K562 (cell line): Measurements from ENCODE around the gene STARD13. TPM values are rescaled to one million over a fixed set of nuclear protein-coding genes. Genes with fewer than 3 reads are reported as not detected.

Source experiments
- ATAC-seq: fragments of 200-7000 bp; cut with Tn5 transposase; 3 replicates; pipeline ENCODE4 v1.9.1; 2020; ENCODE audit warnings: moderate library complexity
- BruUV-seq: library from RNA; stranded (reverse); fragments of 400-500 nt; replicated peaks from 2 replicates; lab custom pipeline; 2021; lab: Mats Ljungman, UMichigan
- CTCF ChIA-PET: fragments of 300-600 bp; formaldehyde crosslinking; extraction: SDS; loops from one replicate; lab custom pipeline; 2021; ENCODE audit warnings: low intra/inter-chr PET ratio; lab: Yijun Ruan, JAX
- POLR2A ChIA-PET: fragments of 300-600, 350-650 bp; sonication (Branson Sonifier 250); formaldehyde crosslinking; extraction: SDS; loops from one replicate; lab custom pipeline; 2021; ENCODE audit warnings: antibody characterized with exemption, inconsistent platforms; lab: Yijun Ruan, JAX
- DNase-seq, 4 experiments: peaks; one replicate each; pipeline versions ENCODE4 v3.0.0 to v3.0.0-alpha.2; 2011 to 2018; ENCODE audit warnings: low spot score in 3 of 4, mixed read lengths in 3 of 4; ENCODE audit errors: extremely low read depth in 1 of 4
- FAIRE-seq: peaks from 2 replicates; lab custom pipeline; 2011; peaks lifted over from hg19 to GRCh38; lab: Jason Lieb, UNC
- H2AFZ ChIP-seq: 2 replicates; pipeline ENCODE4 v1.6.0; 2011; ENCODE audit warnings: low read depth, low read length, control low read depth, inconsistent platforms
- H3K27ac ChIP-seq: fragments of 200-600 bp; 3 replicates; pipeline ENCODE4 v1.8.0; 2011; ENCODE audit warnings: low read depth, mild to moderate bottlenecking, control low read depth, inconsistent platforms, low read length, moderate library complexity, mixed read lengths; ENCODE audit errors: extremely low read depth
- H3K27me3 ChIP-seq, 2 experiments: fragments of 300-600 bp in 1 of 2; 2 replicates in 1 of 2; 3 replicates in 1 of 2; pipeline versions ENCODE4 v1.6.0 to v1.8.0; 2011; ENCODE audit warnings: inconsistent platforms in 2 of 2, low read length in 2 of 2, mild to moderate bottlenecking in 1 of 2, mixed read lengths in 1 of 2, moderate library complexity in 1 of 2; ENCODE audit not compliant: control insufficient read depth in 2 of 2, insufficient read depth in 2 of 2
- H3K36me3 ChIP-seq: fragments of 300-600 bp; 3 replicates; pipeline ENCODE4 v1.8.0; 2011; ENCODE audit warnings: mild to moderate bottlenecking, low read length, inconsistent platforms; ENCODE audit not compliant: control insufficient read depth, insufficient read depth
- H3K4me1 ChIP-seq, 2 experiments: fragments of 200-600 bp in 1 of 2; replicated peaks in 1 of 2; 2 replicates in 1 of 2; 3 replicates in 1 of 2; pipeline versions ENCODE4 v1.5.1 to v1.8.0; 2011; ENCODE audit warnings: inconsistent platforms in 2 of 2, low read length in 2 of 2, mild to moderate bottlenecking in 1 of 2, mixed read lengths in 1 of 2, moderate library complexity in 1 of 2; ENCODE audit not compliant: control insufficient read depth in 2 of 2, insufficient read depth in 2 of 2
- H3K4me2 ChIP-seq: 2 replicates; pipeline ENCODE4 v1.6.1; 2011; ENCODE audit warnings: low read length, control low read depth, inconsistent platforms, mixed read lengths; ENCODE audit not compliant: insufficient read depth
- H3K4me3 ChIP-seq: fragments of 200-600 bp; sonication (generic), shearing (Covaris generic); 2 replicates; pipeline ENCODE4 v1.5.1; 2016; ENCODE audit warnings: control low read depth, inconsistent platforms
- H3K79me2 ChIP-seq: fragments of 200-600 bp; 3 replicates; pipeline ENCODE4 v1.8.0; 2011; ENCODE audit warnings: low read length, inconsistent platforms; ENCODE audit not compliant: control insufficient read depth, insufficient read depth
- H3K9ac ChIP-seq, 2 experiments: 2 replicates each; pipeline versions ENCODE4 v1.6.0 to v1.6.1; 2011; ENCODE audit warnings: low read depth in 2 of 2, low read length in 2 of 2, control low read depth in 1 of 2, inconsistent platforms in 1 of 2, mild to moderate bottlenecking in 1 of 2, mixed read lengths in 1 of 2; ENCODE audit not compliant: insufficient read depth in 1 of 2
- H3K9me1 ChIP-seq: one replicate; pipeline ENCODE4 v1.6.0; 2011; ENCODE audit warnings: inconsistent platforms, mild to moderate bottlenecking, low read length, moderate library complexity; ENCODE audit not compliant: control insufficient read depth, insufficient read depth
- H3K9me3 ChIP-seq: replicated peaks from 2 replicates; pipeline ENCODE4 v1.5.1; 2011; ENCODE audit warnings: low read depth, low read length, inconsistent platforms; ENCODE audit not compliant: control insufficient read depth, insufficient read depth
- H4K20me1 ChIP-seq: replicated peaks from 2 replicates; pipeline ENCODE4 v1.6.1; 2011; ENCODE audit warnings: low read length, inconsistent platforms, mixed read lengths; ENCODE audit not compliant: control insufficient read depth, insufficient read depth
- CEBPG ChIP-seq, 3 experiments: fragments of 200-800 bp in 1 of 3; sonication (Bioruptor generic) in 1 of 3; sonication (generic) in 1 of 3; formaldehyde crosslinking in 1 of 3; IDR thresholded peaks in 2 of 3; conservative IDR thresholded peaks in 1 of 3; 2 replicates each; pipeline versions ENCODE4 v1.6.1 to v1.8.0; 2016 to 2022; ENCODE audit warnings: missing compliant biosample characterization in 2 of 3, missing genetic modification characterization in 2 of 3, mild to moderate bottlenecking in 1 of 3, missing genetic modification reagents in 1 of 3
- CHD4 ChIP-seq: fragments of 200-600 bp; sonication (generic); IDR thresholded peaks from 3 replicates; pipeline ENCODE4 v1.6.1; 2012; ENCODE audit warnings: low read depth, mild to moderate bottlenecking, mixed read lengths, low read length, inconsistent platforms; ENCODE audit not compliant: insufficient read depth, insufficient replicate concordance, poor library complexity, severe bottlenecking
- HNRNPLL ChIP-seq: fragments of 200-400 bp; formaldehyde crosslinking; IDR thresholded peaks from 2 replicates; pipeline ENCODE4 v1.6.1; 2017; ENCODE audit warnings: low read length, low read depth, mild to moderate bottlenecking; ENCODE audit not compliant: poor library complexity, severe bottlenecking
- SMARCE1 ChIP-seq: fragments of 450-650 bp; IDR thresholded peaks from 2 replicates; pipeline ENCODE4 v1.7.1; 2016; ENCODE audit warnings: mild to moderate bottlenecking
- SNRNP70 ChIP-seq: fragments of 200-400 bp; formaldehyde crosslinking; optimal IDR thresholded peaks from 2 replicates; pipeline ENCODE3; 2017; ENCODE audit warnings: low read depth, low read length
- SRF ChIP-seq, 2 experiments: fragments of 250-450, 450-650 bp in 1 of 2; sonication (Bioruptor Pico) in 1 of 2; sonication (generic) in 1 of 2; formaldehyde crosslinking; IDR thresholded peaks; 2 replicates each; pipeline versions ENCODE4 v1.5.0 to v1.5.1; 2020 to 2022; ENCODE audit warnings: mild to moderate bottlenecking in 1 of 2, missing genetic modification reagents in 1 of 2
- ZNF232 ChIP-seq: sonication (generic); formaldehyde crosslinking; IDR thresholded peaks from 2 replicates; pipeline ENCODE4 v1.8.0; 2022; ENCODE audit warnings: mild to moderate bottlenecking, missing genetic modification reagents
- ZNF583 ChIP-seq: fragments of 250-450 bp; sonication (Bioruptor Pico); IDR thresholded peaks from 2 replicates; pipeline ENCODE4 v1.4.0; 2020
- WGBS: fragments of 100-300 bp; shearing (Covaris generic); methylation state at CpG from one replicate; pipeline ENCODE4 v1.1.6; 2016; ENCODE audit warnings: low coverage, mixed read lengths; ENCODE audit not compliant: insufficient coverage; ENCODE audit errors: missing lambda C conversion rate; 5-methylcytosine and 5-hydroxymethylcytosine counted together
- in situ Hi-C: fragments of 300-500 bp; cut with MboI; formaldehyde crosslinking; loops from 4 replicates; pipeline ENCODE4 v1.15.0; 2018; ENCODE audit warnings: inconsistent platforms, mixed read lengths
- intact Hi-C: fragments of 100-400 bp; cut with micrococcal nuclease; formaldehyde crosslinking; loops from 2 replicates; pipeline ENCODE4 v1.14.2; 2022
- polyA plus RNA-seq, 8 experiments: library from polyadenylated mRNA; depleted of rRNA in 4 of 8; stranded (reverse) in 5 of 8; unstranded in 3 of 8; fragments of >200 nt; fragmentation: Nextera tagmentation in 2 of 8; fragmentation: Illumina TruSeq in 1 of 8; extraction: Ambion mirVana in 2 of 8; extraction: Trizol in 1 of 8; gene quantifications; 2 replicates each; pipeline versions ENCODE4 v1.2.1 to v1.2.3, GENCODE V29; 2011 to 2014; ENCODE audit warnings: inconsistent platforms in 1 of 8, missing spikeins in 1 of 8
- total RNA-seq, 7 experiments: library from RNA; depleted of rRNA in 6 of 7; stranded (reverse); fragments of >200 nt in 6 of 7; fragmentation: Illumina TruSeq in 2 of 7; extraction: Trizol in 2 of 7; gene quantifications; 2 replicates each; pipeline versions ENCODE4 v1.2.1 to v1.2.3, GENCODE V29; 2011 to 2021; ENCODE audit warnings: low replicate concordance in 1 of 7
- TF ChIP-seq, protein P1 (sequence below): fragments of 450-650 bp; formaldehyde crosslinking; IDR thresholded peaks from 2 replicates; pipeline ENCODE4 v1.4.0; 2022; ENCODE audit warnings: missing genetic modification characterization
- TF ChIP-seq, protein P2 (sequence below): sonication (generic); formaldehyde crosslinking; IDR thresholded peaks from 2 replicates; pipeline ENCODE4 v1.9.0; 2022; ENCODE audit warnings: mild to moderate bottlenecking, missing genetic modification reagents
- TF ChIP-seq, protein P3 (sequence below): fragments of 450-650 bp; formaldehyde crosslinking; IDR thresholded peaks from 2 replicates; pipeline ENCODE4 v1.4.0; 2020; ENCODE audit warnings: mild to moderate bottlenecking, moderate library complexity

The STARD13 gene
- total and polyA plus RNA-seq, 9 of the 15 experiments (the other 6 are each of a cell fraction or from before 2014, with no cell fraction given): 0.11 TPM; not detected in 8

DNA sequence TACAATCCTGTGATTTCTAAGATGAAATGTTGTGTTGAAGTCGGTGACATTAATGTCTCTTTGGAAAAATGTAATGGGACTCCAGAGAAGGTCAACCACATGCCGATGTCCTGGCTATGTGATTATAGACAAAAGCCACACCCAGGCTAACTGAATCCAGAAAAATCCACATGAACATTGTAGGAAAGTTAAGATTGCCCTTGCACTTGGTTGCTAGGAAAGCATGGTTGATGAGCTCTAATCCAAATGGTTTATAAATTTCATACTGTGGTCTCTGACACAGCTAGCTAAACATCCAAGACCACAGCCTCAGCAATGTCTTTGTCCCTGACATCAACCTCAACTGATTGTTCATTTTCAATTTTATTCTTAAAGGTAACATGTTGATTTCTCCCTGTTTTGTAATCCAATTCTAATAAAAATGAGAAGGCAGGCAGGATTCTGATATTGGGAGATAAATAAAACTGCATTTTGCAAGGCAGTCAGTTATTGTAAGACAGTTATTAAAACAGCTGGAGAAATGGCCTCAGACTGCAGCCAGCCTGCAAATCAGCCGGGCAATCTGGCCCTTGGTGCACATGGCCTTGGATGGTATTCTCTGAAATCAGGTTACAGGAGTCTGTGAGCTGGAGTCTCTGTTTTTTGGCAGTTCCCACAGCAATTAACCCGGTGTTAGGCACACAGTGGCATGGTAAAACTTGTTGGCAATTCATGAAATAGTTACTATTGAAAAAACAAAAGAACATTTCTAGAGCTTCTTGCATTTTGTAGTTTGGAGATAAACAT, 93.9 kb downstream of the STARD13 start (continued):
- no peak for TF ChIP-seq CEBPG (CRISPR knock-in tag; IDR thresholded peaks at IDR 0.05)
- TF ChIP-seq CEBPG (tag; conservative IDR thresholded peaks at IDR 0.05 in 1 of 2, IDR thresholded peaks at IDR 0.05 in 1 of 2): no peak
- TF ChIP-seq, protein P1, sequence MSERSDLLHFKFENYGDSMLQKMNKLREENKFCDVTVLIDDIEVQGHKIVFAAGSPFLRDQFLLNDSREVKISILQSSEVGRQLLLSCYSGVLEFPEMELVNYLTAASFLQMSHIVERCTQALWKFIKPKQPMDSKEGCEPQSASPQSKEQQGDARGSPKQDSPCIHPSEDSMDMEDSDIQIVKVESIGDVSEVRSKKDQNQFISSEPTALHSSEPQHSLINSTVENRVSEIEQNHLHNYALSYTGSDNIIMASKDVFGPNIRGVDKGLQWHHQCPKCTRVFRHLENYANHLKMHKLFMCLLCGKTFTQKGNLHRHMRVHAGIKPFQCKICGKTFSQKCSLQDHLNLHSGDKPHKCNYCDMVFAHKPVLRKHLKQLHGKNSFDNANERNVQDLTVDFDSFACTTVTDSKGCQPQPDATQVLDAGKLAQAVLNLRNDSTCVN (CRISPR knock-in tag): no peak
- TF ChIP-seq HNRNPLL: no peak
- no peak for TF ChIP-seq SRF (CRISPR knock-in tag; IDR thresholded peaks at IDR 0.05)

DNA sequence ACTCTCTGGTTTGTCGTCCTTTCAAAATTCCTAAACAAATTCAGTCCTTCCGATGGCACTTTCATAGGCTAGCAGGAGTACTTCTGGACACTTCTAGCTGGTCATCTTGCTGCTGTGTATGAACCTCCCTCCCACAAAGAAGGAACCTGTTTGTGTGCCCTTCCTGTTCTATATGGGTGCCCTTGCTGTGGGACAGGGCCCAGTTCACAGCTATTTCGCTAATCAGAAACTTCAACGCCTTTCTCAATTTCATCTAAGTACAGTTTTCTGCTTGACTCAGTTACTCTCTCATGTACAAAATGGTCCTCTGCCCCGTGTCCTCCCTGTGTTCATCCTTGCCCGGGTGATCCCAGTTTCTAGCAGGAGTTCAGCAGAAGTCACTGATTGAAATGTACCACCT, 96.1 kb downstream of the STARD13 start:
- no peak overlapping the region for H3K9ac ChIP-seq
- WGBS: 0% methylated on average over 6 of the region's 6 CpGs
- no peaks in the 10 kb centered on the region for H3K4me1 ChIP-seq
- no peak overlapping the region for H3K27ac ChIP-seq
- ChIA-PET POLR2A (no interaction called here), CTCF (no interaction called here)
- no peak overlapping the region for H3K4me2 ChIP-seq
- H3K27me3 ChIP-seq: no peaks in the 10 kb centered on the region; a peak in 1 of 5 replicates
- H3K9me1 ChIP-seq: no peaks in the 10 kb centered on the region
- no peak overlapping the region for H3K4me3 ChIP-seq
- H3K79me2 ChIP-seq: no peaks in the 10 kb centered on the region
- FAIRE-seq: no peak
- BruUV-seq: no TSS peak
- H3K9me3 ChIP-seq: no peaks in the 10 kb centered on the region
- no peak for DNase-seq
- no peaks in the 10 kb centered on the region for H3K36me3 ChIP-seq
- in situ Hi-C loops: no loop called here
- no peak for ATAC-seq
- no peak overlapping the region for H2AFZ ChIP-seq
- no peaks in the 10 kb centered on the region for H4K20me1 ChIP-seq
- intact Hi-C loops: no loop called here
- TF ChIP-seq, protein P2, sequence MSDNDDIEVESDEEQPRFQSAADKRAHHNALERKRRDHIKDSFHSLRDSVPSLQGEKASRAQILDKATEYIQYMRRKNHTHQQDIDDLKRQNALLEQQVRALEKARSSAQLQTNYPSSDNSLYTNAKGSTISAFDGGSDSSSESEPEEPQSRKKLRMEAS (CRISPR knock-in tag): no peak
- TF ChIP-seq ZNF583 (CRISPR knock-in tag): no peak
- TF ChIP-seq CHD4: no peak
- TF ChIP-seq SMARCE1: no peak
- no peak for TF ChIP-seq ZNF232 (CRISPR knock-in tag)
- no peak for TF ChIP-seq SNRNP70
- TF ChIP-seq, protein P3, sequence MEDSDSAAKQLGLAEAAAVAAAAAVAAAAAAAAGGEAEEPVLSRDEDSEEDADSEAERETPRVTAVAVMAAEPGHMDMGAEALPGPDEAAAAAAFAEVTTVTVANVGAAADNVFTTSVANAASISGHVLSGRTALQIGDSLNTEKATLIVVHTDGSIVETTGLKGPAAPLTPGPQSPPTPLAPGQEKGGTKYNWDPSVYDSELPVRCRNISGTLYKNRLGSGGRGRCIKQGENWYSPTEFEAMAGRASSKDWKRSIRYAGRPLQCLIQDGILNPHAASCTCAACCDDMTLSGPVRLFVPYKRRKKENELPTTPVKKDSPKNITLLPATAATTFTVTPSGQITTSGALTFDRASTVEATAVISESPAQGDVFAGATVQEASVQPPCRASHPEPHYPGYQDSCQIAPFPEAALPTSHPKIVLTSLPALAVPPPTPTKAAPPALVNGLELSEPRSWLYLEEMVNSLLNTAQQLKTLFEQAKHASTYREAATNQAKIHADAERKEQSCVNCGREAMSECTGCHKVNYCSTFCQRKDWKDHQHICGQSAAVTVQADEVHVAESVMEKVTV: no peak
